HG02642 (cell line): ENCODE measurements around the gene MTOR.
"Not testable (repeated sequence)": the region's sequence is repeated elsewhere in the genome, so short reads cannot be mapped to it uniquely, and the experiment has no call there.

ENCODE experiments used
- ATAC-seq: cut with Tn5 transposase; IDR thresholded peaks from one replicate; pipeline ENCODE4 v1.9.1; 2021; ENCODE audit warnings: mild to moderate bottlenecking; ENCODE audit not compliant: unreplicated experiment, poor library complexity

The MTOR gene

DNA sequence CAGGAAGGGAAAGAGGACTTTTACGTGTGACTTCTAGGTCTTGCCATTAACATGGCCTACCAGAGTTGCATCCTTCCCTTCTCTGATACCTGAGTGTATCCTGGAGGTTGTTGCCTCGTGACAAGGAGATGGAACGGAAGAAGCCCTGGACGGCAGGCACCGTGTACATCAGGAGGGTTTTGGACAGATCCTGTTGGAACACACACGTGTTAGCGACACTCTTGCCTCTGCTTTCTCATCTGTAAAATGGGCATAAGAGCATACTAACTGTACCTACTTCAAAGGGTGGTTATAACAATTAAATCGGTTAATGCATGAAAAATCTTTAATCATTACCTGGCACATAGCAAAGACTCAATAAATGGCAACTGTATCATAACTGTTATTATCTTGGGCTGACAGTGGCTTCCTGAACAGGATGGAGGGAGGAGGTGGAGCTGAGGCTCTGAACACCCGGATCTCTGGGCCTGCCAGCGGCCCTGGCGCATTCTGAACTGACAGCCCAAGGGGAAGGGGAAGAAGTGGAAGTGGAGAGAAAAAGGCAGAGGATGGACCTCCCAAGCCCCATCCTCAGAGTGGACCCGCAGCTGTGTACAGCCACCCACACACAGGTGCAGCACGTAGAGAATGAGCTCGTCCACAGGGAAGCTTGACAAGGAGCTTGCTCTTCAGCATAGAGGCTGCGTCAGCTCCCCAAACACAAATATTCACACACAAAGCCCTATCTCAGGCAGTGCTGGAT is 132.5 kb downstream of the MTOR start:
- no peak for ATAC-seq

DNA sequence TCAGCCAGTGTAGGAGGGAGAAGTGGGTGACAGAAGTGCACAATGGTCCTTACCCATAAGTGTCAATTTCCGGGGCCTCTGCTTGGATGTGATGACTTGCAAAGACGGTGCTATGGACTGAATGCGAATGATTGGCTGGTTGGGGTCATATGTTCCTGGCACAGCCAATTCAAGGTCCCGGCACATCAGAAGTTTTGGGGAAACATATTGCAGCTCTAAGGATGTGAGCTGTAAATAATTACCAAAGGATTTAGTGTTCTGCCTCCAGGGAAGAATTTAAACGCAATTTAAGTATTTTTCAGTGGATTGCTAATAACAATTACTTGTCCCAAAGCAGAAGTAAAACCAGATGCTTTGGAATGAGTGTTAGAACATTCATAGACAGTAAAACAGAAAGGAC is 135.8 kb downstream of the MTOR start:
- ATAC-seq: no peak

DNA sequence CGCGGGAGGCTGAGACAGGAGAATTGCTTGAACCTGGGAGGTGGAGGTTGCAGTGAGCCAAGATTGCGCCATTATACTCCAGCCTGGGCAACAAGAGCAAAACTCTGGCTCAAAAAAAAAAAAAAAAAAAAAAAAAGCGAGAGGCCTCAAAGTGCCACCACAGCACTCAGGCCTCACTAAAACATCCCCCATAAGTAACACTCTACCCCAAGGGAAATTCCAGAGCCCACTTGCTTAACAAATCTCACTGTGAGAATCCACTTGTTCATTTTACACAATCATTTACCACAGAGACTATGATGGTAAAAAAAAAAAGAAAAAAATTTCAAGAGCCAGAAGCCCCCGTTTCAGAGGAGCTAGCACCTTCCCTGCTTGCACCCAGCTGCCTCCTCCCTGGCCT is 136.4 kb downstream of the MTOR start:
- no peak for ATAC-seq

DNA sequence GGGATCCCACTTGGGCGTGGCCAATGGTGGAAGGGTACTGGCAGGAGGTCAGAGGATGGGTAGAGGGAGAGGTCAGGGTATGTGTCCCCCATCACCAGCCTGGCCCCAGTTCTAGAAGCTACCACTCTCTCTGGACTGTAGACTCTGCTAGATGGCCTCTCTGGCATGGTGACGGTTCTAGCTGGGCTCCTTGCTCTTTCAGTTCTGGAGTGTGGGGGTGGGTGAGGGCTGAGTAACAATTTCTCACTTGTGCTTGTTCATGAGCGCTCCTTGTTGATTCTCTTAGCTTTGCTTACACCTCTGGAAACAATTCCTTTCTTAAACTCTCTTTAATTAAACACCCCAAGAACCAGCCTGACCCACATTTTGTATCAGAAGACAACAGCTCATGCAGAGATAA is 137.4 kb downstream of the MTOR start:
- no peak for ATAC-seq

DNA sequence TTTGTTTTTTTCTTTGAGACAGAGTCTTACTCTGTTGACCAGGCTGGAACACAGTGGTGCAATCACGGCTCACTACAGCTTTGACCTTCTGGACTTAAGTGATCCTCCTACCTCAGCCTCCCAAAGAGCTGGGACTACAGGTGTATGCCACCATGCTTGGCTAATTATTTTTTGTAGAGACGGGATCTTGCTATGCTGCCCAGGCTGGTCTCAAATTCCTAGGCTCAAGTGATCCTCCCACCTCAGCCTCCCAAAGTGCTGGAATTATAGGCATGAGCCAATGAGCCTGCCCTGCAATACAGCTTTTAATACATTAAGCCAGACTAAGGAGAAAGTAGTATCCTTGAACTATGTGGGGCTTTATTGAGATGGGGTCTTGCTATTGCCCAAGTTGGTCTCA is 146.0 kb downstream of the MTOR start:
- no peak for ATAC-seq

DNA sequence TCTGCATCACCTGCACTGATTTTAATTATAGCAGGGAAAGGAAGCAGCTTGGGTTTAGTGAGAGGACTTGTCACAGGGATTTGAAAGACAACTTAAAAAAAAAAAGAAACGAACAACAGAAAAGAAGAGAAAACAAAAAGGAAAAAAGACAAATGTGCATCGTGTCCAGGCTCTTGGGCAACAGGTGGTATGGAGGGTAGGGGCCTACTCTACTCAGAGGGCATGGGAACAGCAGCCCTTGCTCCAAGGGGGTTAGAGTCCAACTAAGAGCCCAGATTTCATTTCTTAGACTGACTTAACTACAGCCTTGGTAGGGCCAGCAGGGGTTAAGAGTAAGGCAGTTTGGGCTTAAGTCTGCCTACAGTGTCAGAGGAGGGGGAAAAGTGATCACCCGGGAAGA is 147.4 kb downstream of the MTOR start:
- ATAC-seq: no peak

DNA sequence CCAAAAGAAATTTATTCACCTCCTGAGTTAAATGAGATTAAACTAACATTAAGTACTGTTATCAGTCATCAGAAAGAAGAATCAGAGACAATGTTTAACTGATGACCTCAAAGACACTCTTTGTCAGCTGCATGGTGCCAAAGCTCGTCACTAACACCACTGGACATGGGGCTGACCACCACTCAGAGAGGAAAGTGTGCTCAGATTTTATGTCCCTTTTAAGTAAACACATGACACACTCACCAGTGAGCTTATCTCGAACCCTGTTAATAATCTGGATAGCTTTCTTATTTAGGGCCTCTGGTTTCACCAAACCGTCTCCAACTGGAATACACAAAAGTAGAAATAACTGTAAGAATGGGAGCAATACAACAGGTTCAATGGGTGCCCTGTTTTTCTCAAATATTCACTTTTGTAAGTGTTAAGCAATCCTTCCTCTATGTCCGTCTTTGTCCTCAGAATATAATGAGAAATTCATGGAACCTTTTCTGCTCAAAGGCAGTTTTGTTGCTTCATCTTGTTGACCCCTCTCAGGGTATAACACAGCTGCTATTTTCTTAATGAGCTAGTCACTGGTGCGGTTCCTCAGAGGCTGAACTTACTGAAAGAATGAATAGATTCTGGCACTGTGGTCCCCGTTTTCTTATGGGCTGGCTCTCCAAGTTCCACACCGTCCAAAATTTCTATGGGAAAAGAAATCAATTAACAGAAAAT is 153.1 kb downstream of the MTOR start:
- ATAC-seq: no peak

DNA sequence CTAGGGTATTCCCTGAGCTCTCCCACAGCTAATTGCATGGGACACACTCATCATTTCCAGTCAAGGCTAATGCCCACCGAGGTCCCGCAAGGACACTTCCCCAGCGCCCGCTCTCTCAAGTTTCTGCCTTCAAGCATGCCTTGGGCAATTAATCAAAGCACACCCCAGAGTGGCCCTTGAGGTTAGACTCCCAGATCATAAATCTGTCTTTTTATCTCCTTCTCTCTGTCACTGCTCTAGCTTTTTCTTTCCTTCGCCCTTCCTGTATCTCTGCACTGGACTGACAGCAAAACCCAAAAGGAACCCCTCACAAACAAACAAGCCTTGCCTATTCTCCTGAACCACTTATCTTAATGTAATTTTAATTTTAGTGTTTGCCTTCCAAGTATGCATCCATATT is 154.8 kb downstream of the MTOR start:
- ATAC-seq: no peak

DNA sequence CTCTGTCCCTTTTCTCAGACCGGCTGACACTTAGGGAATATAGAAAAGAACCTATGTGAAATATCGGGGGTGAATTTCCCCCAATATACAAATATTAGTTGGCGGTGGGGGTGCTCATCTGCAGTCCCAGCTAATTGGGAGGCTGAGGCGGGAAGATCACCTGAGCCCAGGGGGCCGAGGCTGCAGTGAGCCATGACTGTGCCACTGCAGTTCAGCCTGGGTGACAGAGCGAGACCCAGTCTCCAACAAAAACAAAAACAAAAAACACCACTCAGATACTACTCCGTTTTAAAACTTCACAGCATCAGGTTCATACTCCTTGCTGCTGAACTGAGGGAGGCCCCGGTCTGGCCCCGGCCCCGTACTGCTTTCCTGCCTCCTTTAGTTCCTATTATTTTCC is 156.8 kb downstream of the MTOR start:
- no peak for ATAC-seq

DNA sequence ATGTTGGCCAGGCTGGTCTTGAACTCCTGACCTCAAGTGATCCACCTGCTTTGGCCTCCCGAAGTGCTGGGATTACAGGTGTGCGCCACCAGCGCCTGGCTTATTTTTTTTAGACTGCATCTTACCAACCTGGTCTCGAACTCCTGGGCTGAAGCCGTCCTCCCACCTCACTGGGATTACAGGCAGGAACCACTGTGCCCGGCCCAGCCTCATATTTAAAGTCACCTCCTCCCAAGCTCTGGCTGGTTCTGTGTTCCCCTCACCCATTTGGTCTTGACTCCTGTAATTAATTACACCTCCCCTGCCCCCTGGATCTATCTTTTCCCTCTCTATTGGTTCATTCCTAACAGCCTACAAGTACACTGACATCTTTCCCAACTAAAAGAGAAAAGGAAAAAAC is 161.0 kb downstream of the MTOR start:
- no peak for ATAC-seq

DNA sequence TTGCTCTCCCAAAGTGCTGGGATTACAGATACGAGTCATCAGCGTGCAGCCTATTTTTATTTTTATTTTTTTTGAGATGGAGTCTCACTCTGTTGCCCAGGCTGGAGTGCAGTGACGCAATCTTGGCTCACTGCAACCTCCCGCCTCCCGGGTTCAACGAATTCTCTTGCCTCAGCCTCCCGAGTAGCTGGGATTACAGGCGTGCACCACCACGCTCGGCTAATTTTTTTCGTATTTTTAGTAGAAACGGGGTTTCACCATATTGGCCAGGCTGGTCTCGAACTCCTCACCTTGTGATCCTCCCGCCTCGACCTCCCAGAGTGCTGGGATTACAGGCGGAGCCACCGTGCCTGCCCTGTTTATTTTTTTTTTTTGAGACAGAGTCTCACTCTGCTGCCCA is 161.5 kb downstream of the MTOR start:
- ATAC-seq: not testable (repeated sequence)

DNA sequence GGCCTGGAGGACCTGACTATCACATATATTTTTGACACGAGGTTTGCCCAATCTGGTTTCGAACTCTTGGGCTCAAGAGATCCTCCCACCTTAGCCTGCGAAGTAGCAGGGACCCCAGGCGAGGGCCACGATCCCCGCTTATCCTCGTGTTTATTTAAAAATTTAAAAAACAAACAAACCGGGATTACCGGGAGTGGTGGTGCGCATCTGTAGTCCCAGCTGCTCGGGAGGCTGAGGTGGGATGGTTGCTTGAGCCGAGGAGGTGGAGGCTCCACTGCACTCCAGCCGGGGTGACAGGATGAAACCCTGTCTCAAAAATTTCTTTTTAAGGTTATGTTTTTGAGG is 162.2 kb downstream of the MTOR start:
- no peak for ATAC-seq

DNA sequence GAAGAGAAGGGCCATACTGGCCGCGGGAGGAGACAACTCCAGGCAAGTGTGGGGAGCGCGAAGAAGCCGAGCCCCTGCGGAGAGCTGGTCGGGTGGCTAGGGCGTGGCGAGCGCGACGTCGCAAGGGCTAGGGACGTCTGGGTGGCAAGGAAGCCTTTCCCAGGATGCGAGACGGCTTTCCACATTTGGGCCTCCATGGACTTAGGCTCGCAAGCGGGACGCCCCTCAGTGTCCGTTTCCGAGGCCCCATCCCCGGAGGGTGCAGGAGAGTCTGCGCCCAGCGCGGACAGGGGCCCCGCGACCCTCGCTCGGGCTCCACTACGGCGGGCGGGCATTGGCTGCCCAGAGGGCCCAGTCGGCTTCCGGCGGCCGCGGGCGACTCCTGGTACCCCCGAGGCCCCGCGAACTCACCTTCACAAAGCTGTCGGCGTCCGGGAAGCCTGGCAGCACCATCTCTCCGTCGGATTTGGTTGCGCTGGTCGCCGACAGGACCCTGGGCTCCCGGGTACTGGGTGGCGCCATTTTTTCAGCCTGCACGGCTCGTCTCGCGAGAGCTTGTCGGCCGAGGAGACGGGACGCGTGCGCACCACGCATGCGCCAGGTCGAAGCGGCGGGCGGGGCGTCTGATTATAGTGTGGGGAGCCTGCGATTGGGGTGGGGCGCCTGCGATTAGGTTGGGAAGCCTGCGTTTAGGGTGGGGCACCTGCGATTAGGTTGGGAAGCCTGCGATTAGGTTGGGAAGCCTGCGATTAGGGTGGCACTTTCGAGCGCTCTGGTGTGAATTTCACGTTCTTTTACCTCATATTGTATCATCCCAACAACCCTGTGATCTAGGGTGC is 162.8 kb downstream of the MTOR start, which contains the start of gene EXOSC10:
Gene EXOSC10, minus strand, starts transcription at position 560 of the 839 bp plus-strand sequence. Its CDS starts 38 bp downstream, at position 522.
- ATAC-seq: peak; percentile 95

DNA sequence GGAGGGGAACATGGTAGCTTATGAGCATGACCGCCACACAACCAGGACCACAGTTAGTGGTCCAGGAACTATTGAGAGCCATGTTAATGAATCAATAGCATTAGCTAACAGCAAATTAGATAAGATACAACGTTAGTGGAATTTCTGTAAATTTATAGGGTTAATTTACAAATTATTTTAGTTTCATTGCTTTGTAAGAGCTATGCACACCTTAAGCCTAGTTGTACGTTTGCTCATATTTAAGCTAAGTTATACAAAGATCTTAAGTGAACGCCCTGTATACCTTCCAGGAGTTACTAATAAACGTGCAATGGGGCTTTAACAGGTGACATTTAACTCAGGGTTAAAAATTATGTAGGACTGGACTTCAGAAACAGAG is 163.4 kb downstream of the MTOR start:
- ATAC-seq: no peak

DNA sequence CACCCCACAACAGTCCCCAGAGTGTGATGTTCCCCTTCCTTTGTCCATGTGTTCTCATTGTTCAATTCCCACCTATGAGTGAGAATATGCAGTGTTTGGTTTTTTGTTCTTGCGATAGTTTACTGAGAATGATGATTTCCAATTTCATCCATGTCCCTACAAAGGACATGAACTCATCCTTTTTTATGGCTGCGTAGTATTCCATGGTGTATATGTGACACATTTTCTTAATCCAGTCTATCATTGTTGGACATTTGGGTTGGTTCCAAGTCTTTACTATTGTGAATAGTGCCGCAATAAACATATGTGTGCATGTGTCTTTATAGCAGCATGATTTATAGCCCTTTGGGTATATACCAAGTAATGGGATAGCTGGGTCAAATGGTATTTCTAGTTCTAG is 178.6 kb downstream of the MTOR start:
- ATAC-seq: not testable (repeated sequence)

DNA sequence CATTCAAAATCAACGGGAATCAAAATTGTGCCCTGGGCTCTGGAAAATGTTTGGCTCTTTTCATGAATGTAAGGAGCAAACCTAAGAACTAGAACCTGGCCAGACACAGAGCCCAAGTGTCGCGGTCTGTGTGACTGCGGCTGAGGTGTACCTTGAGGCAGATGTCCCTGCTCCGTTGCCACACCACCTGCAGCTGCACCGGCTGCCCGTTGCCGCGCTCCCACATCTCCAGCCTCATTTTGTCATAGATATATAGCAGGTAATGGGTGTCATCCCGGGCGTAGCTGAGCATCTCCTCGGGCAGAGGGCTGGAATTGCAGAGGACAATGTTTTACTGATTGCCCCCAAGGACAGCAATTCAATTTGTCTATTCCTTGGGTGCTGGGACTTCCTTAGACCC is 181.4 kb downstream of the MTOR start:
- ATAC-seq: no peak

DNA sequence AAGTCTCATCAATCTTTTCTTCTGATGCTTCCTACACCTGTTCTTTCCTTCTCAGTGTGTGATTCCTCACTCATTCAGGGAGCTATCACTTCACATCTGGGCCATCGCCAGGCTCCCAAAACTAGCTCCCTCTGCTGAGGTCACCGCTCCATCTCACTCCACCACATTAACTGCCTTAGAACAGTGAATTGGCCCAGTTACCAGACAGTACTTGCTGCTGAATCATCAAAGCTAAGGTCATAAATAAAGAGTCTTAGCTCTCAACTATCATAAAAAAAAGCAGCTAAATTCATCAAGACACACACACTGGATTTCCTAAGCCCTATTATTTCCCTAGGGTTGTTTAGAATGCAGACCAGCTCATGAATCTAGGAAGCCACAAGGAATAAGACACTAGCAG is 183.7 kb downstream of the MTOR start:
- no peak for ATAC-seq

DNA sequence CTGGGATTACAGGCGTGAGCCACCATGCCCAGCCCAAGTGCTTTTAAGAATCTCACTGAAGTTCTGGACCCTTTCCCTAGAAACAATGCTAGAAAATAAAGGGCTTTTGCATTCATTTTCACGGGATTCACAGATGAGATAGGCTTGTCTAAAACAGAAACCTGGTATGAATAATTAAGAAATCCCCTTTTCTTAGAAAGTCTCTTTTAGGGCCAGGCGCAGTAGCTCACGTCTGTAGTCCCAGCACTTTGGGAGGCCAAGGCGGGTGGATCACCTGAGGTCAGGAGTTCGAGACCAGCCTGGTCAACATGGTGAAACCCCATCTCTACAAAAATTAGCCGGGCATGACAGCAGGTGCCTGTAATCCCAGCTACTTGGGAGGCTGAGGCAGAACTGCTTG is 189.0 kb downstream of the MTOR start:
- not testable (repeated sequence) for ATAC-seq

DNA sequence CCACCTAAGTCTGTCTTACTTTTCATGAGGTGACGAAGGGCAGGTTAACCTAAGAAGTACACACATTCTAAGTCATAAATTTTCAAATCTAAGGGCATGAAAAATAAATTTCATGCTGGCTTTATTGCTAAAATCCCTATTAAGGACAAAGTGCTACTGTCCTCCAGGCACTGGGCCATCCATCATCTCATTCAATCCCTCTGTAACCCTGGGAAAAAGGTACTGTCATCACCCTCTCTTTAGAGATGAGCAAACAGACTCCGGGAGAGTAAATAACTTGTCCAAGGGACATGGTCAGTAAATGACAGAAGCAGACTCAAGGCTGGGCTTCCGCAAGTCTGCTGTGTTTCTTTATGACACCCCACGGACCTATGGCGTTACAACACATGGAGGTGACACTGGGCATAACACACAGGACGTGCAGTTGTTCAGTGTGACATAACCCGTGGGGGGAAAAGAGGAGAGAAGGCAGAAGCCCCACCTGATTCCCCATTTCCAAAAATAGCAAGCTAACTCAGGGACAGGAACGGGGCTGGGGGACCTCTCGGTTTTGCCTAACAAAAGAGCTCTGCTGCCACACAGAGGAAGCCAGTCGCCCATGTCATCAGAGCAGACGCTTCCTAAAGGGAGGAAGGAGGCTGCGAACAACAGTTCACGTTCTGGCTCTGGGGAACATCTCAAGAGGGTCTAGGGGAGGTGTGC is 190.0 kb downstream of the MTOR start:
- no peak for ATAC-seq

DNA sequence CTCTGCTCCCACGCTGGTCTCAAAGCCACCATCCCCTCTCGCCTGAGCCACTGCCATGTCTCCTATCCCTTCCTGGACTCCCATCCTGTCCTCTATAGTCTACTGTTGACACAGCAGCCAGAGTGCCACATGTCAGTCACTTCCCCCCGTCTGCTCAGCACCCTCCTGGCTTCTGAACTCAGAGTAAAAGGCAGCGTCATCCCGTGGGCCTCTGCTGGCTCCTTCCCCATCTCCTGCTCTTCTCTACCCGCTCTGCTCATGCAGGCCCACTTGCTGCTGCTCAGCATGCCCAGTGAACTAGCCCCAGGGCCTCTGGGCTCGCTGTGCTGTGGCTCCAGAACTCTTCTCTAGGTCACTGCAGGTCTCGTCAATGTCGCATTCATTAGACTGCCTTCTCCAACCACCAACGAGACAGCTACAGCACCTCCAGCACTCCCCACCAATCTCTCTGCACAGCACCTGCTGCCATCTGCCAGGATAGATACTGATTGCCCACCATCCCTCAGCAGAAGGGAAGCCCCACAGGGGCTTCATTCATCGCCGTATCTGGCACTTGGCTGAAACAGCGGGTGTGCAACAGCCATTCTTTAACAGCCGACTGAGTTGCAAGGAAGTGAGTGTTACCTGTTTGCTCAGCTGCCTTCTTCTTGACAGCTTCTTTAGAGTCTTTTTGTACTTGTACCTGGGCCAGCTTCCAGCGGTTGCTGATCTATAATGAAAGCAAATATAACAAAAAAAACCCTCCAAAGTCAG is 190.7 kb downstream of the MTOR start:
- no peak for ATAC-seq
